Parathyroid adenoma (tissue), 2 donors: ENCODE data around the gene ACKR2.

Experiments used
- H2AFZ ChIP-seq: fragments of 300-600 bp; sonication (generic); one replicate; pipeline ENCODE4 v1.7.0; 2017; ENCODE audit warnings: antibody characterized with exemption, mild to moderate bottlenecking
- H3K27ac ChIP-seq: fragments of 300-600 bp; sonication (generic); one replicate; pipeline ENCODE4 v1.7.0; 2017
- H3K27me3 ChIP-seq: fragments of 300-600 bp; sonication (generic); one replicate; pipeline ENCODE4 v1.7.0; 2017; ENCODE audit warnings: low read length; ENCODE audit not compliant: control insufficient read depth, insufficient read depth
- H3K36me3 ChIP-seq: fragments of 300-600 bp; sonication (generic); one replicate; pipeline ENCODE4 v1.7.0; 2017; ENCODE audit warnings: low read length; ENCODE audit not compliant: control insufficient read depth, insufficient read depth
- H3K4me1 ChIP-seq: fragments of 300-600 bp; sonication (generic); one replicate; pipeline ENCODE4 v1.7.0; 2017; ENCODE audit warnings: control low read depth
- H3K4me2 ChIP-seq: fragments of 300-600 bp; sonication (generic); one replicate; pipeline ENCODE4 v1.7.0; 2017; ENCODE audit warnings: low read length
- H3K4me3 ChIP-seq: fragments of 300-600 bp; sonication (generic); one replicate; pipeline ENCODE4 v1.7.0; 2017; ENCODE audit warnings: low read depth, low read length
- H3K79me2 ChIP-seq: fragments of 300-600 bp; sonication (generic); one replicate; pipeline ENCODE4 v1.7.0; 2017; ENCODE audit warnings: control low read depth
- H3K9ac ChIP-seq: fragments of 300-600 bp; sonication (generic); one replicate; pipeline ENCODE4 v1.7.0; 2017; ENCODE audit warnings: mild to moderate bottlenecking
- H3K9me3 ChIP-seq: fragments of 300-600 bp; sonication (generic); one replicate; pipeline ENCODE4 v1.7.0; 2017; ENCODE audit warnings: low read length; ENCODE audit not compliant: control insufficient read depth
- TF ChIP-seq, protein P1 (sequence below): fragments of 300-600 bp; sonication (generic); IDR thresholded peaks from one replicate; pipeline ENCODE4 v1.7.0; 2017; ENCODE audit warnings: antibody characterized with exemption, mild to moderate bottlenecking
- donor health status: primary hyperparathyroidism.

ACKR2 gene

DNA sequence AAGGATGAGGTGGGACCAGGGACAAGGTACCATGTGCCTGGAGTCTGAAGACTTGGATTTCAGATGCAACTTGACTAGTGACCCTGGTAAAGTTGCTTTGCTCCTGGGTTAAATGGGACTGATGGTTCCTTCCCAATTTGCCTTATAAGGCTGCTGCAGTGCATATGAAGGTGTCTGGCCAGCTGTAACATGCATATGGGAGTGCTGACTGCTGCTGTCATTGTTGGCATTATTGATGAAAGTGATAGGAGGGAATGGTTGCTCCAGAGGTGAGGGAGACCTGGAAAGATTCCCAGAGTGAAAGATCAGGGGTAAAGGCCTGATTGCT is 45.9 kb downstream of the ACKR2 start:
- Histone ChIP-seq H3K27ac (no peak overlapping the region), H3K9ac (no peak overlapping the region), H3K4me3 (no peak overlapping the region), H3K79me2 (no peaks in the 10 kb centered on the region), H2AFZ (no peak overlapping the region), H3K36me3 (no peaks in the 10 kb centered on the region), H3K4me1 (no peaks in the 10 kb centered on the region), H3K27me3 (no peaks in the 10 kb centered on the region), H3K9me3 (no peaks in the 10 kb centered on the region), H3K4me2 (no peak overlapping the region)
- TF ChIP-seq, protein P1, sequence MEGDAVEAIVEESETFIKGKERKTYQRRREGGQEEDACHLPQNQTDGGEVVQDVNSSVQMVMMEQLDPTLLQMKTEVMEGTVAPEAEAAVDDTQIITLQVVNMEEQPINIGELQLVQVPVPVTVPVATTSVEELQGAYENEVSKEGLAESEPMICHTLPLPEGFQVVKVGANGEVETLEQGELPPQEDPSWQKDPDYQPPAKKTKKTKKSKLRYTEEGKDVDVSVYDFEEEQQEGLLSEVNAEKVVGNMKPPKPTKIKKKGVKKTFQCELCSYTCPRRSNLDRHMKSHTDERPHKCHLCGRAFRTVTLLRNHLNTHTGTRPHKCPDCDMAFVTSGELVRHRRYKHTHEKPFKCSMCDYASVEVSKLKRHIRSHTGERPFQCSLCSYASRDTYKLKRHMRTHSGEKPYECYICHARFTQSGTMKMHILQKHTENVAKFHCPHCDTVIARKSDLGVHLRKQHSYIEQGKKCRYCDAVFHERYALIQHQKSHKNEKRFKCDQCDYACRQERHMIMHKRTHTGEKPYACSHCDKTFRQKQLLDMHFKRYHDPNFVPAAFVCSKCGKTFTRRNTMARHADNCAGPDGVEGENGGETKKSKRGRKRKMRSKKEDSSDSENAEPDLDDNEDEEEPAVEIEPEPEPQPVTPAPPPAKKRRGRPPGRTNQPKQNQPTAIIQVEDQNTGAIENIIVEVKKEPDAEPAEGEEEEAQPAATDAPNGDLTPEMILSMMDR, result no peak

DNA sequence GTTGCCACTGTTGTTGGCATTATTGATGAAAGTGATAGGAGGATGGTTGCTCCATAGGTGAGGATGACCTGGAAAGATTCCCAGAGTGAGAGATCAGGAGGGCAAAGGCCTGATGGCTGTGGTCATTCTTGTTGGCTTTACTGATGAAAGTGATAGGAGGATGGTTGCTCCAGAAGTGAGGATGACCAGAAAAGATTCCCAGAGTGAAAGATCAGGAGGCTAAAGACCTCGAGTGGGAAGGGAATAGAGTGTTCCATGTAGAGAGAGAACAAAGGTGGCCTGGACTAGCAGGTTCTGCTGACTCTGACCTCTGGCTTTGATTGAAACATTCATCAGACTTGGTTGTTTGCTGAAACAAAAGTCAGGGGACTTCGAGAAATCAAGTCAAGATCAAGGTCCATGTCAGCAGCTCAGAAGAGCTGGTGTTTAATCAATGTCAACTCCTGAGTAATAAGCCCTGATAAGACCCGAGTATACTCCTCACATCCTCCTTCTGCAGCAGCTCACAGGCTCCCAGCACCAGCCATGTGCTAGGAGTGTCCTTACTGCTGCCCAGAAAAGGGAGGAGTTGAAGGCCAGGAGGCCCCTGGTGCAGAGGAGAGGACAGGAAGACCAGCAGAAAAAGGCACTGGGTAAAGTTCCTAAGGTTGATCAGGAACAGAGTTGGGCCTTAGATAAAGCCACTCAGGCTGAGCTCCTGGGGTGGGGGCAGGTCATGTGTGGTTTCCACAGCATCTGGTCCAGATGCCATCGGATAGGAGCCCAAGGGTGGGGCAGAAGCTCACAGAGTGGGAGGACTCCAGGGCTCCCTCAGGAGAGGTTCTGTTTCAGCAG is 46.5 kb downstream of the ACKR2 start:
- Histone ChIP-seq H2AFZ (no peak overlapping the region), H3K4me3 (no peak overlapping the region), H3K4me2 (no peak overlapping the region), H3K27ac (no peak overlapping the region), H3K36me3 (no peaks in the 10 kb centered on the region), H3K4me1 (no peaks in the 10 kb centered on the region), H3K79me2 (no peaks in the 10 kb centered on the region), H3K27me3 (no peaks in the 10 kb centered on the region), H3K9me3 (no peaks in the 10 kb centered on the region), H3K9ac (no peak overlapping the region)
- TF ChIP-seq, protein P1, result no peak

DNA sequence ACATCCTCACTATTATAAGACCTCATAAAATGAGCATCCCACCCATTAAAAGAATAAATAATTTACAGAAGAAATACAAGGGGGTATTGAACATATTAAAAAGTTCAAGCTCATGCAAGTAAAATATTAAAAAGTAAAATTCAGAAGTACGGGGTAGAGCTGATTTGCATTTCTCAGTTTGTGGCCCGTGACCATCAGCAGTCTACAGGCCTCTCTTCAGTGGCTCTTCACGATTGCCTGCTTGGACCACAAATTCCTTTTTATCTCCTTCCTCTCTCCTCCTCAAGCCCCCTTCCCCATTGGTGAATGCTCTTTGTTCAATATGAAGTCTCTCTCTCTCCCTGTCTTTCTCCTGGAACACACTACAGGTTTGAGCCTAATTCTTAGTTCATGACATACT is 47.3 kb downstream of the ACKR2 start:
- H3K79me2 ChIP-seq, result no peaks in the 10 kb centered on the region
- no peaks in the 10 kb centered on the region for H3K4me1 ChIP-seq
- H3K36me3 ChIP-seq, result no peaks in the 10 kb centered on the region
- no peaks in the 10 kb centered on the region for H3K27me3 ChIP-seq
- no peak overlapping the region for H2AFZ ChIP-seq
- no peaks in the 10 kb centered on the region for H3K9me3 ChIP-seq
- no peak overlapping the region for H3K4me3 ChIP-seq
- no peak overlapping the region for H3K4me2 ChIP-seq
- H3K27ac ChIP-seq, result no peak overlapping the region
- H3K9ac ChIP-seq, result no peak overlapping the region
- TF ChIP-seq, protein P1, result no peak

DNA sequence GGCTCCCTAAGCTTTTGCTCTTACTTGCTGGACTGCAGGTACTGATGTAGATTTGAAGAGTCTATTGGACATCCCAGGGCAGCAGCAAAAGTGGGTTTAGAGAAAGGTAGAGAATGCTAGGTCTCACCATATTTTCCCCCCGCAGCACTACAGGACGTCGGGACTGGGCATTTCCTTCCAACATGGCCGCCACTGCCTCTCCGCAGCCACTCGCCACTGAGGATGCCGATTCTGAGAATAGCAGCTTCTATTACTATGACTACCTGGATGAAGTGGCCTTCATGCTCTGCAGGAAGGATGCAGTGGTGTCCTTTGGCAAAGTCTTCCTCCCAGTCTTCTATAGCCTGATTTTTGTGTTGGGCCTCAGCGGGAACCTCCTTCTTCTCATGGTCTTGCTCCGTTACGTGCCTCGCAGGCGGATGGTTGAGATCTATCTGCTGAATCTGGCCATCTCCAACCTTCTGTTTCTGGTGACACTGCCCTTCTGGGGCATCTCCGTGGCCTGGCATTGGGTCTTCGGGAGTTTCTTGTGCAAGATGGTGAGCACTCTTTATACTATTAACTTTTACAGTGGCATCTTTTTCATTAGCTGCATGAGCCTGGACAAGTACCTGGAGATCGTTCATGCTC is 55.2 kb downstream of the ACKR2 start:
- no peak overlapping the region for H2AFZ ChIP-seq
- no peaks in the 10 kb centered on the region for H3K27me3 ChIP-seq
- TF ChIP-seq, protein P1, result no peak
- H3K4me2 ChIP-seq, result no peak overlapping the region
- no peak overlapping the region for H3K9ac ChIP-seq
- no peaks in the 10 kb centered on the region for H3K4me1 ChIP-seq
- no peaks in the 10 kb centered on the region for H3K79me2 ChIP-seq
- H3K9me3 ChIP-seq, result no peaks in the 10 kb centered on the region
- no peak overlapping the region for H3K4me3 ChIP-seq
- no peaks in the 10 kb centered on the region for H3K36me3 ChIP-seq
- no peak overlapping the region for H3K27ac ChIP-seq
